KMS-11 (cell line): ENCODE measurements around the gene MAGI2.

Experiments used
- H2AFZ ChIP-seq: fragments of 200-600 bp; sonication (generic); 2 replicates; pipeline ENCODE4 v1.6.1; 2016; ENCODE audit warnings: antibody characterized with exemption, mixed run types, low read depth
- H3K27ac ChIP-seq: fragments of 200-600 bp; sonication (generic); 2 replicates; pipeline ENCODE4 v1.6.1; 2016; ENCODE audit warnings: mild to moderate bottlenecking, mixed run types
- H3K27me3 ChIP-seq: fragments of 200-600 bp; sonication (generic); 2 replicates; pipeline ENCODE4 v1.6.1; 2017; ENCODE audit warnings: mild to moderate bottlenecking, low read depth, mixed run types, moderate library complexity; ENCODE audit not compliant: insufficient read depth
- H3K36me3 ChIP-seq: fragments of 200-600 bp; sonication (generic); 2 replicates; pipeline ENCODE4 v1.6.1; 2017; ENCODE audit warnings: mild to moderate bottlenecking, mixed run types; ENCODE audit not compliant: insufficient read depth
- H3K4me1 ChIP-seq: fragments of 200-600 bp; sonication (generic); 2 replicates; pipeline ENCODE4 v1.6.1; 2016; ENCODE audit warnings: mild to moderate bottlenecking, low read depth, mixed run types; ENCODE audit not compliant: poor library complexity, severe bottlenecking
- H3K4me2 ChIP-seq: fragments of 200-600 bp; sonication (generic); 2 replicates; pipeline ENCODE4 v1.7.0; 2016; ENCODE audit warnings: mild to moderate bottlenecking, mixed run types
- H3K4me3 ChIP-seq: fragments of 200-600 bp; sonication (generic); IDR thresholded peaks from 2 replicates; pipeline ENCODE4 v1.6.1; 2017; ENCODE audit warnings: low read depth, low read length, mixed read lengths; ENCODE audit not compliant: insufficient read depth
- H3K79me2 ChIP-seq: fragments of 200-600 bp; sonication (generic); 2 replicates; pipeline ENCODE4 v1.6.1; 2016; ENCODE audit warnings: low read depth, mixed run types; ENCODE audit not compliant: insufficient read depth
- H3K9ac ChIP-seq: fragments of 200-600 bp; sonication (generic); 2 replicates; pipeline ENCODE4 v1.6.1; 2016; ENCODE audit warnings: mild to moderate bottlenecking, mixed run types
- H4K20me1 ChIP-seq: fragments of 200-600 bp; sonication (generic); 2 replicates; pipeline ENCODE4 v1.6.1; 2016; ENCODE audit warnings: mild to moderate bottlenecking, mixed run types; ENCODE audit not compliant: insufficient read depth
- TF ChIP-seq, protein P1 (sequence below): fragments of 200-600 bp; sonication (generic); conservative IDR thresholded peaks from 2 replicates; pipeline ENCODE4 v1.6.1; 2017; ENCODE audit warnings: low read depth, mild to moderate bottlenecking, antibody characterized with exemption, low read length, moderate library complexity, mixed read lengths

MAGI2 gene

DNA sequence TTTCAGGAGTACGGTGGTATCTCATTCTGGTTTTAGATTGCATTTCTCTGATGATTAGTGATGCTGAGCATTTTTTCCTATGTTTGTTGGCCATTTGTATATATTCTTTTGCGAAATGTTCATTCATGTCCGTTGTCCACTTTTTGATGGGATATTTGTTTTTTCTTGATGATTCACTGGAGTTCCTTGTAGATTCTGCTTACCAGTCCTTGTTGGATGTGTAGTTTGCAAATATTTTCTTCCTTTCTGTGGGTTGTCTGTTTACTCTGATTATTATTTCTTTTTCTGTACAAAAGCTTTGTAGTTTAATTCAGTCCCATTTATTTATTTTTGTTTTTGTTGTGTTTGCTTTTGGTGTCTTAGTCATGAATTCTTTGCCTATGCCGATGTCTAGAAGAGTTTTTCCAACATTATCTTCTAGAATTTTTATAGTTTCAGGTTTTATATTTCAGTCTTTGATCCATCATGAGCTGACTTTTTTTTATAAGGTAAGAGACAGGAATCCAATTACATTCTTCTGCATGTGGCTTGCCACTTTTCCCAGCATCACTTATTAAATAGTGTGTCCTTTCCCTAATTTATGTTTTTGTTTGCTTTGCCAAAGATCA lies 320.5 kb downstream of the MAGI2 start:
- no peak overlapping the region for H3K9ac ChIP-seq
- no peaks in the 10 kb centered on the region for H3K27me3 ChIP-seq
- no peak overlapping the region for H3K4me2 ChIP-seq
- no peaks in the 10 kb centered on the region for H4K20me1 ChIP-seq
- no peak overlapping the region for H3K27ac ChIP-seq
- no peaks in the 10 kb centered on the region for H3K4me1 ChIP-seq
- no peak overlapping the region for H2AFZ ChIP-seq
- H3K79me2 ChIP-seq, result no peaks in the 10 kb centered on the region
- H3K36me3 ChIP-seq, result no peaks in the 10 kb centered on the region
- no peak overlapping the region for H3K4me3 ChIP-seq
- TF ChIP-seq, protein P1, sequence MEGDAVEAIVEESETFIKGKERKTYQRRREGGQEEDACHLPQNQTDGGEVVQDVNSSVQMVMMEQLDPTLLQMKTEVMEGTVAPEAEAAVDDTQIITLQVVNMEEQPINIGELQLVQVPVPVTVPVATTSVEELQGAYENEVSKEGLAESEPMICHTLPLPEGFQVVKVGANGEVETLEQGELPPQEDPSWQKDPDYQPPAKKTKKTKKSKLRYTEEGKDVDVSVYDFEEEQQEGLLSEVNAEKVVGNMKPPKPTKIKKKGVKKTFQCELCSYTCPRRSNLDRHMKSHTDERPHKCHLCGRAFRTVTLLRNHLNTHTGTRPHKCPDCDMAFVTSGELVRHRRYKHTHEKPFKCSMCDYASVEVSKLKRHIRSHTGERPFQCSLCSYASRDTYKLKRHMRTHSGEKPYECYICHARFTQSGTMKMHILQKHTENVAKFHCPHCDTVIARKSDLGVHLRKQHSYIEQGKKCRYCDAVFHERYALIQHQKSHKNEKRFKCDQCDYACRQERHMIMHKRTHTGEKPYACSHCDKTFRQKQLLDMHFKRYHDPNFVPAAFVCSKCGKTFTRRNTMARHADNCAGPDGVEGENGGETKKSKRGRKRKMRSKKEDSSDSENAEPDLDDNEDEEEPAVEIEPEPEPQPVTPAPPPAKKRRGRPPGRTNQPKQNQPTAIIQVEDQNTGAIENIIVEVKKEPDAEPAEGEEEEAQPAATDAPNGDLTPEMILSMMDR, result no peak

DNA sequence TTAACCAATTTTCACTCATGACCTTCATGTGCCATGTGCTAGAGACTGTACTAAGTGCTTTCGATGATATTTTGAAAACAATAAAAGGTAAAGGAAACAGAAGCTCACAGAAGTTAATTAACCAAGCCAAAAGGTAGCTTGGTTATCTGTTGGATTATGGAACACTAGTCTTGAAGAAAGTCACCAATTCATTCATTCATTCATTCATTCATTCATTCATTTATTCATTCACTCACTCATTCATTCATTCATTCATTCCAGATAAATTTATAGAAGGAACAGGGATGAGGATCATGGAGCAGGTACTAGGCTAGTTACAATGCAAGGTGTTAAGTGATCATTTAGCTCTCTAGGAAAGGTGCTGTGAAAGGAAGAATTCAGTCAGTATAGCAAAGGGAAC lies 322.8 kb downstream of the MAGI2 start:
- Histone ChIP-seq H3K36me3 (no peaks in the 10 kb centered on the region), H3K79me2 (no peaks in the 10 kb centered on the region), H3K9ac (no peak overlapping the region), H3K4me3 (no peak overlapping the region), H2AFZ (no peak overlapping the region), H3K4me1 (no peaks in the 10 kb centered on the region), H3K4me2 (no peak overlapping the region), H4K20me1 (no peaks in the 10 kb centered on the region), H3K27ac (no peak overlapping the region), H3K27me3 (no peaks in the 10 kb centered on the region)
- TF ChIP-seq, protein P1, result no peak

GRCh38 chr7:79124331-79124730 lies 329.1 kb downstream of the MAGI2 start:
- H3K27me3 ChIP-seq, result no peaks in the 10 kb centered on the region
- no peaks in the 10 kb centered on the region for H3K79me2 ChIP-seq
- H2AFZ ChIP-seq, result no peak overlapping the region
- H3K4me3 ChIP-seq, result no peak overlapping the region
- H3K4me1 ChIP-seq, result no peaks in the 10 kb centered on the region
- H4K20me1 ChIP-seq, result no peaks in the 10 kb centered on the region
- H3K9ac ChIP-seq, result no peak overlapping the region
- TF ChIP-seq, protein P1, result no peak
- H3K4me2 ChIP-seq, result no peak overlapping the region
- no peak overlapping the region for H3K27ac ChIP-seq
- no peaks in the 10 kb centered on the region for H3K36me3 ChIP-seq

- H3K4me2 ChIP-seq, result no peak overlapping the region
Measured at GRCh38 chr7:79118143-79118542, 335.3 kb downstream of the MAGI2 start.

More at GRCh38 chr7:79118143-79118542, 335.3 kb downstream of the MAGI2 start:
- TF ChIP-seq, protein P1, result no peak
- Histone ChIP-seq H3K27ac (no peak overlapping the region), H4K20me1 (no peaks in the 10 kb centered on the region), H3K4me3 (no peak overlapping the region), H3K79me2 (no peaks in the 10 kb centered on the region), H3K36me3 (no peaks in the 10 kb centered on the region), H2AFZ (no peak overlapping the region), H3K27me3 (no peaks in the 10 kb centered on the region), H3K4me1 (no peaks in the 10 kb centered on the region), H3K9ac (no peak overlapping the region)
